ENCODE data around the gene DHRS2.

The DHRS2 gene

DNA sequence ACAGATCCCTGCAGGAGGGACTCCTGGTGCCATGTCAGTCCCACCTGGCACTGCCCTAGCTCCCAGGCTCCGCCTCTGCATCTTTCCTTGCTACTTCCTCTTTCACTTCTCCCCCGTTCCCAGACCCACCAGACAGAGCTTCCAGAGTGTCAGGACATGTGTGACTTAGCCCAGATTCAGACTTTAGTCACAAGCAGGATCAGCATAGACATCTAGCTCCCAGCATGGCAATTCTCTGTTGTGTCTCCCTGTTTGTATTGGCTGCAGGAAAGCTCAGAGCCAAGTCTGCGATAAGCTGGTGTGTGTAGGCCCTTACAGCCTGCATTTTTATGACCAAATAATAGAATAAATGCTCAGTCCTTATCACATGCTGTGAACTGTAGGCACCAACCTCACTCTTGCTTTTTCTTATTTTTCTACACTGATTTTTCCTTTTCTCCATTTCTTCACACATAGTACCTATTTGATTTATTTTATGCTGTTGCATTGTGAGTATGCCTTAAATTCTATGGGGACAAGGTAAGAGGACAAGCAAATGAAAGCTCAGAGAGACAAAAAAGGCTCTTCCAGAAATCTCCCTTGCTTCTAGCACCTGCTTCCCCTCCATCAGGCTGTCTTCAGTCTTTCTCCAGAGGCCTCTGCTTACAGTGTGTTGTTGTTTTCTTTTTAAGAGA is 5.9 kb downstream of the DHRS2 start:
- Histone ChIP-seq H3K4me3 (replicated peaks; ENCODE audit: low read depth, low read length) (no peak overlapping the region), H3K27me3 (replicated peaks; ENCODE audit: control insufficient read depth, insufficient read depth, low read length) (no peaks in the 10 kb centered on the region), H3K36me3 (ENCODE audit: control insufficient read depth, insufficient read depth, low read length) (no peaks in the 10 kb centered on the region)
- no peak for DNase-seq (ENCODE audit: extremely low read depth, insufficient read length)
- TF ChIP-seq, protein P1, sequence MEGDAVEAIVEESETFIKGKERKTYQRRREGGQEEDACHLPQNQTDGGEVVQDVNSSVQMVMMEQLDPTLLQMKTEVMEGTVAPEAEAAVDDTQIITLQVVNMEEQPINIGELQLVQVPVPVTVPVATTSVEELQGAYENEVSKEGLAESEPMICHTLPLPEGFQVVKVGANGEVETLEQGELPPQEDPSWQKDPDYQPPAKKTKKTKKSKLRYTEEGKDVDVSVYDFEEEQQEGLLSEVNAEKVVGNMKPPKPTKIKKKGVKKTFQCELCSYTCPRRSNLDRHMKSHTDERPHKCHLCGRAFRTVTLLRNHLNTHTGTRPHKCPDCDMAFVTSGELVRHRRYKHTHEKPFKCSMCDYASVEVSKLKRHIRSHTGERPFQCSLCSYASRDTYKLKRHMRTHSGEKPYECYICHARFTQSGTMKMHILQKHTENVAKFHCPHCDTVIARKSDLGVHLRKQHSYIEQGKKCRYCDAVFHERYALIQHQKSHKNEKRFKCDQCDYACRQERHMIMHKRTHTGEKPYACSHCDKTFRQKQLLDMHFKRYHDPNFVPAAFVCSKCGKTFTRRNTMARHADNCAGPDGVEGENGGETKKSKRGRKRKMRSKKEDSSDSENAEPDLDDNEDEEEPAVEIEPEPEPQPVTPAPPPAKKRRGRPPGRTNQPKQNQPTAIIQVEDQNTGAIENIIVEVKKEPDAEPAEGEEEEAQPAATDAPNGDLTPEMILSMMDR (IDR thresholded peaks at IDR 0.05; ENCODE audit: insufficient read depth, low read length, poor library complexity, severe bottlenecking) = no peak

DNA sequence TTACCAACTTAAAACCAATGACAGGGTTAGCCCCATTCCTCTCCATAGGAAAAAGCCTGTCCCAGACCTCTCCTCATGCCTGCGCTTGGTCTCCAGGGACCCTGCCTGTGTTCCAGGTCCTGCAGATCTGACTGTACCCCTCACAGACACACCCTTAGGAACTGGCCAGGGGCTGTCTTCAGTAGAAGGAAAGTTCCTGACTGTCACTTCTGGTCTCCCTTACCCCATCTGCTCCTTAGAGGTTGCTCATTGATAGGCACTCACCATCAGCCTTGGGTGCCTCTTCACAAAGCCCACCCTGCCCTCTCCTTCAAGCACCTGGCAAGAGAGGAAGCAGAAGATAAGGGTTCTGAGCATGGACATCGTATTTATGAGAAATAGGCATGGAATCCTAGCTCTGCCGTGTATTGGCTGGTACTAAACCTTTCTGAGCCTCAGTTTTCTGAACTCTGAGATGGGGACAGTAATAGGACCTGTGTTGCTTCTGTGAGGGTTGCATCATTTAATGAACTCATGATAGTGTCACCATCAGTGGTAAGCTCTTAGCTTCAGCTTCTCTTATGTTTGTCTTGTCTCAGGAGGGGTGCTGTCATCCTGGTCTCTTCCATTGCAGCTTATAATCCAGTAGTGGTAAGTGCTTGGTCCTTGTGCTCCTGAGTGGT is 7.5 kb downstream of the DHRS2 start:
- no peaks in the 10 kb centered on the region for H3K27me3 ChIP-seq (replicated peaks; ENCODE audit: control insufficient read depth, insufficient read depth, low read length)
- TF ChIP-seq, protein P1 (IDR thresholded peaks at IDR 0.05; ENCODE audit: insufficient read depth, low read length, poor library complexity, severe bottlenecking) = no peak
- H3K36me3 ChIP-seq (ENCODE audit: control insufficient read depth, insufficient read depth, low read length) = no peaks in the 10 kb centered on the region
- DNase-seq (ENCODE audit: extremely low read depth, insufficient read length) = no peak
- H3K4me3 ChIP-seq (replicated peaks; ENCODE audit: low read depth, low read length) = no peak overlapping the region

DNA sequence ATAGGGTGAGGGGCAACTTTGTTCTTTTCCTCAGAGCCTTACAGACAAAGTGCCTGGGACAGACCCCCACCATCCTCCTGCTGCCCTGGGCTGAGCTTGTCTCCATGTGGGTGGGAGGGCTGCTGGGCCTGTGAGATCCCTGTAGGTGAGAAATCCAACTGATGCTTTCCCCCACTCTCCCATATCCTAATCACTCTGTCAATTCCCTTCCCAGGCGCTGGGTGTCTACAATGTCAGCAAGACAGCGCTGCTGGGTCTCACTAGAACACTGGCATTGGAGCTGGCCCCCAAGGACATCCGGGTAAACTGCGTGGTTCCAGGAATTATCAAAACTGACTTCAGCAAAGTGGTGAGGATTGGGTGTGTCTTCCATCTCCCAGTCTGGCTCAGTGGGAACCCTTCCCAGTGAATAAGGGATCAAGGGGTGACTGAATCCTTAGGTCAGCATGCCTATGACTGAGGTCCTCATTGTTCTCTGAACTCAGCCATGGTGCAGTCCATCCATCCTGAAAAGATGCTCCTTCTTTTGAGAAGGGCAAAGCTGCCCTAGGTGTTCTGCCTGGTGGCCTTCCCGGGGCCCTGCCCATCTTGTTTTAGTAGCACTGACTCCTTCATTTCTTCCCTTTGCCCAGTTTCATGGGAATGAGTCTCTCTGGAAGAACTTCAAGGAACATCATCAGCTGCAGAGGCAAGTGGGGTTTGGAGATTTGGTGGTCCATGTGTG is 8.2 kb downstream of the DHRS2 start:
- Histone ChIP-seq H3K4me3 (replicated peaks; ENCODE audit: low read depth, low read length) (no peak overlapping the region), H3K36me3 (ENCODE audit: control insufficient read depth, insufficient read depth, low read length) (no peaks in the 10 kb centered on the region), H3K27me3 (replicated peaks; ENCODE audit: control insufficient read depth, insufficient read depth, low read length) (no peaks in the 10 kb centered on the region)
- TF ChIP-seq, protein P1 (IDR thresholded peaks at IDR 0.05; ENCODE audit: insufficient read depth, low read length, poor library complexity, severe bottlenecking) = no peak
- no peak for DNase-seq (ENCODE audit: extremely low read depth, insufficient read length)

DNA sequence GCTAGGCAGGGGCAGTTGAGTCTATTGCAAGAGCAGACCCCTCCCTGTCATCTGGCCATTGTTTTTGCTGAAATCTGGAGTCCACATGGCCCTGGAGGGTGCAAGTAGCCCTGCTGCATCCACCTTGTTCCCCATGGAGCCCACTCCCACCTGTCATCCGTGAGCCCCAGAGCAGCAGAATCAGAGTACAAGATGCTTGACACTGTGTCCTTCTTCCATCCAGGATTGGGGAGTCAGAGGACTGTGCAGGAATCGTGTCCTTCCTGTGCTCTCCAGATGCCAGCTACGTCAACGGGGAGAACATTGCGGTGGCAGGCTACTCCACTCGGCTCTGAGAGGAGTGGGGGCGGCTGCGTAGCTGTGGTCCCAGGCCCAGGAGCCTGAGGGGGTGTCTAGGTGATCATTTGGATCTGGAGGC is 8.8 kb downstream of the DHRS2 start:
- no peak for DNase-seq (ENCODE audit: extremely low read depth, insufficient read length)
- Histone ChIP-seq H3K36me3 (ENCODE audit: control insufficient read depth, insufficient read depth, low read length) (no peaks in the 10 kb centered on the region), H3K4me3 (replicated peaks; ENCODE audit: low read depth, low read length) (no peak overlapping the region), H3K27me3 (replicated peaks; ENCODE audit: control insufficient read depth, insufficient read depth, low read length) (no peaks in the 10 kb centered on the region)
- TF ChIP-seq, protein P1 (IDR thresholded peaks at IDR 0.05; ENCODE audit: insufficient read depth, low read length, poor library complexity, severe bottlenecking) = no peak

DNA sequence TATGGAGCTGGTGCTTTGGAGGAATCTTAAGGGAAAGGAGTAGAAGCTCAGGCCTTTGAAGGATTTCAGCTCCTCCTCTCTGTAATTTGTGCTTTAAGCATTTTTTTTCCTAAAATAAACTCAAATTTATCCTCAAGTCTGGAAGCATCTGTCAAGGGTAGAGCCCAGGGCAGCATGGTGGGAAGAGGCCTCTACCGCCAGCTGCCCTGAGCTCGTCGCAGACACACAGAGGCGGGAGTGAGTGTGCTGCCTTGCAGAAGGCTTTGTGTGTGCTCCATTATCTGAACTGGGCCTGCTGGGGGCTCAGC is 9.3 kb downstream of the DHRS2 start:
- no peak for DNase-seq (ENCODE audit: extremely low read depth, insufficient read length)
- no peak overlapping the region for H3K4me3 ChIP-seq (replicated peaks; ENCODE audit: low read depth, low read length)
- H3K36me3 ChIP-seq (ENCODE audit: control insufficient read depth, insufficient read depth, low read length) = no peaks in the 10 kb centered on the region
- H3K27me3 ChIP-seq (replicated peaks; ENCODE audit: control insufficient read depth, insufficient read depth, low read length) = no peaks in the 10 kb centered on the region
- TF ChIP-seq, protein P1 (IDR thresholded peaks at IDR 0.05; ENCODE audit: insufficient read depth, low read length, poor library complexity, severe bottlenecking) = no peak

Measured in GM06990 (cell line).